ENCODE results near the gene SPIN2B. TPM values are rescaled to one million over a fixed set of nuclear protein-coding genes. Genes with fewer than 3 reads are reported as not detected.
"Not testable (repeated sequence)": the region's sequence is repeated elsewhere in the genome, so short reads cannot be mapped to it uniquely, and the experiment has no call there.

SPIN2B gene
- total RNA-seq (2014; rRNA removed; shearing (Covaris generic)): 7.0 and 9.5 TPM in 2 replicates
- polyA plus RNA-seq (2015; cell fraction: cytosol; rRNA removed): 5.2 and 5.3 TPM in 2 replicates
- polyA plus RNA-seq (2015; cell fraction: nucleus; rRNA removed): 39.2 and 58.3 TPM in 2 replicates

DNA sequence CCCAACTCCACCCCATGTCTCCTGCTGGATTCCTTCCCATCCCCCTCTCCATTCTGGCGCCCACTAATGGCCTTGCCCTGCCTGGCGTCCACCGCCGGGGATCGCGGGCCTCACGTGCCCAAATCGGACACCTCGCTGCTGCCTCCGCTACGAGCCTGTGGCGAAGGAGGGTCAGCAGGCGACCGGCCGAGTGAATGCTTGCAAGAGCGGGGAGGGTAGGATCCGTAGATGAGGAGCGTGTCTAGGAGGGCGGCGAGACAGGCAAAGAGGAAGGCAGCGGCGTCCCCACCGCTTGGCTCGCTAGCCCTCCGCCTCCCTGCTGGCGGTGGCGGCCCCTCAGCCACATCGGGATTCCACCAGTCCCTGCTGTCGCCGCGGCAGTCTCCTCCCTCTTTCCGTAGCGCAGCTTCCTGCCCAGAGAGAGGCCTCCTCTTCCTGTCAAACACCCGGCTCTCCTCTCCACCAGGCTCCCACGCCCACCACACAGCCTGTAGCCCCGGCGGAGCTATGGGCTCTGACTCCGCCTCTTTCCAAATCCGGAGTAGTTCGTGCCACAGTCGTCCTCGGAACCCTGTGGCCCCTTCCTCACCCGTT is at the start of gene SPIN2B:
Gene SPIN2B, minus strand, starts transcription at position 387 of the 594 bp plus-strand sequence.
- in situ Hi-C loops (cut with HindIII; ENCODE audit: low pct_unique_long_range_greater_than_20kb, low sequenced_read_pairs): no loop called here
- peak; percentile 88 for DNase-seq (ENCODE audit: low read depth, low spot score)

GRCh38 chrX:57156397-57157049 is 35.2 kb upstream of the SPIN2B start:
- peak; percentile 53 for DNase-seq (ENCODE audit: low read depth, low spot score)
- in situ Hi-C loops (cut with HindIII; ENCODE audit: low pct_unique_long_range_greater_than_20kb, low sequenced_read_pairs): no loop called here

DNA sequence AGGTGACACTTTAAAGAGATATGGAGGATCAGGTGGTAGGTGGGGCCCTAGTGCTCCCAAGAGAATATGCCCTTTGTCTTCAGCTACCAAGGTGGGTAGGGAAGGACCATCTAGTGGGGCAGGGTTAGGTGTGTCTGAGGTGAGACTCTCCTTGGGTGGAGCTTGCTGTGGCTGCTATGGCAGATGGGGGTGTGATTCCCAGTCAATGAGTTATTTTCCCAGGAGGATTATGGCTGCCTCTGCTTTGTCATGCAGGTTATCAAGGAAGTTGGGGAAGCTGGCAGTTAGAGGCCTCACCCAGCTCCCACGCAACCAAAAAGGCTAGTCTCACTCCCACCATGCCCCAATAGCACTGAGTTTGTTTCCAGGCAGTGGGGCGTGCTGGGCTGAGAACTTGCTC is 33.8 kb upstream of the SPIN2B start:
- in situ Hi-C loops (cut with HindIII; ENCODE audit: low pct_unique_long_range_greater_than_20kb, low sequenced_read_pairs): no loop called here

GRCh38 chrX:57152222-57152621 is 30.9 kb upstream of the SPIN2B start:
- in situ Hi-C loops (cut with HindIII; ENCODE audit: low pct_unique_long_range_greater_than_20kb, low sequenced_read_pairs); DNase-seq (ENCODE audit: low read depth, low spot score): not testable (repeated sequence)

More for the DNA sequence above, 33.8 kb upstream of the SPIN2B start:
- DNase-seq (ENCODE audit: low read depth, low spot score): no peak

DNA sequence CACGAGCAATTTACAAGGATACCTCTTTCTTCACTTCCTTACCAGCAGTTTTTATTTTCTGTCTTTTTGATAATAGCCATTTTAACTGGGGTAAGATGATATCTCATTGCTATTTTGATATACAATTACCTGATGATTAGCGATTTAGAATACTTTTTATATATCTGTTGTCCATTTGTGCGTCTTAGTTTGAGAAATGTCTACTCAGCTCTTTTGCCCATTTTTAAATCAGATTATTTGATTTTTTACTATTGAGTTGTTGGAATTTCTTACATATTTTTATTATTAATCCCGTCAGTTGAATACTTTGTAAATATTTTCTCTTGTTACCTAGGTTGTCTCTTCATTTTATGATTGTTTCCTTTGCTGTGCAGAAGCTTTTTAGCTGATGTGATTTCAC is 17.3 kb upstream of the SPIN2B start:
- in situ Hi-C loops (cut with HindIII; ENCODE audit: low pct_unique_long_range_greater_than_20kb, low sequenced_read_pairs): no loop called here
- DNase-seq (ENCODE audit: low read depth, low spot score): no peak

- DNase-seq (ENCODE audit: low read depth, low spot score): no peak
- in situ Hi-C loops (cut with HindIII; ENCODE audit: low pct_unique_long_range_greater_than_20kb, low sequenced_read_pairs): no loop called here
Observed at GRCh38 chrX:57137501-57137900, 16.2 kb upstream of the SPIN2B start.

DNA sequence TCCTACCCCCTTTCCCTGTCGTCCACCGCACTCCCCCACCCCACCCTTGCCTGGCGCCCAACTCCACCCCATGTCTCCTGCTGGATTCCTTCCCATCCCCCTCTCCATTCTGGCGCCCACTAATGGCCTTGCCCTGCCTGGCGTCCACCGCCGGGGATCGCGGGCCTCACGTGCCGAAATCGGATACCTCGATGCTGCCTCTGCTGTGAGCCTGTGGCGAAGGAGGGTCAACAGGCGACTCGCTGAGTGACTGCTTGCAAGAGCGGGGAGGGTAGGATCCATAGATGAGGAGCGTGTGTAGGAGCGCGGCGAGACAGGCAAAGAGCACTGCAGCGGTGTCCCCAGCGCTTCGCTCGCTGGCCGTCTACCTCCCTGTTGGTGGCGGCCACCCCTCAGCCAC is 15.7 kb upstream of the SPIN2B start, which contains the start of gene SPIN2A:
Gene SPIN2A, minus strand, starts transcription at position 325 of the 400 bp plus-strand sequence. CDS start 800 bp downstream, outside the sequence.
- DNase-seq (ENCODE audit: low read depth, low spot score); in situ Hi-C loops (cut with HindIII; ENCODE audit: low pct_unique_long_range_greater_than_20kb, low sequenced_read_pairs): not testable (repeated sequence)

- DNase-seq (ENCODE audit: low read depth, low spot score); in situ Hi-C loops (cut with HindIII; ENCODE audit: low pct_unique_long_range_greater_than_20kb, low sequenced_read_pairs): not testable (repeated sequence)
Observed at GRCh38 chrX:57136589-57136988, 15.2 kb upstream of the SPIN2B start.

GRCh38 chrX:57135287-57135686 is 13.9 kb upstream of the SPIN2B start:
- in situ Hi-C loops (cut with HindIII; ENCODE audit: low pct_unique_long_range_greater_than_20kb, low sequenced_read_pairs): no loop called here
- no peak for DNase-seq (ENCODE audit: low read depth, low spot score)

DNA sequence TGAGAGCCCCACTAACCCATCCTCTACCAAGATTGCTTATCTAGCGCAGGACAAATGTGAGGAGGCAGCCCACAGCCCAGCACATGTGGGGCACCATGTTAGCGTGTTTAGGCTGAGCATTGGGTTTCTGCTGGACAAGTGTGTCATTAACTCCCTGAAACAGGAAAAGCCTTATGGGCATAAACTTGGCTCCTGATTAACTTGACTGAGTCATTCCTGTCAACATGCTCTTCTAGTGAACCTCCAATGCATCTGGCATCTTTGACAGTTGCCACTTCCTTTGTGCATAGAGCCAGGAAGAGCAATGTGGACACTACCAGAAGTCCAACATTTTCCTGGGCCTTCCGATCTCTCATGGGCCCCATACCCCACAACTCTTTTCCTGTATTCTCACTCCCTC is 13.4 kb upstream of the SPIN2B start:
- in situ Hi-C loops (cut with HindIII; ENCODE audit: low pct_unique_long_range_greater_than_20kb, low sequenced_read_pairs): no loop called here
- DNase-seq (ENCODE audit: low read depth, low spot score): no peak

DNA sequence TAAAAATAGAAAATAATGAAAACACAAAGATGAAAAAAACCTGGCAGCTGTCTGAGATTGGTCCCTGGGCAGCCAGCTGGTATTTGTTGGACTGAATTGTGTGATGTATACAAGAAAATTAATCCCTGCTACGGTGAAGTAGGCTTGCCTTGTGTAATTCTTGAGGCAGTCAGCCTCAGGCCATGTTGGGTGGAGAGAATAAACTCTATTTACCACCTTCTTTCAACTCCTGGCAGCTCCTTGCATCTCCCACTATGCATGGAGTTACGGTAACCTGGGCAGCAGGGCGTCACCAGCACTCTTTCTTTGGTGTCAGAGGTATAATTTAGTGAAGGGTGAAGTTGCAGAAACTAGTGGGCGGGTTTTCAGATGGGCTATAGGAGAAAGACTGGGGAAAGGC is 12.4 kb upstream of the SPIN2B start:
- no peak for DNase-seq (ENCODE audit: low read depth, low spot score)
- in situ Hi-C loops (cut with HindIII; ENCODE audit: low pct_unique_long_range_greater_than_20kb, low sequenced_read_pairs): no loop called here

- in situ Hi-C loops (cut with HindIII; ENCODE audit: low pct_unique_long_range_greater_than_20kb, low sequenced_read_pairs): not testable (repeated sequence)
Observed at GRCh38 chrX:57133284-57133683, 11.9 kb upstream of the SPIN2B start.

DNA sequence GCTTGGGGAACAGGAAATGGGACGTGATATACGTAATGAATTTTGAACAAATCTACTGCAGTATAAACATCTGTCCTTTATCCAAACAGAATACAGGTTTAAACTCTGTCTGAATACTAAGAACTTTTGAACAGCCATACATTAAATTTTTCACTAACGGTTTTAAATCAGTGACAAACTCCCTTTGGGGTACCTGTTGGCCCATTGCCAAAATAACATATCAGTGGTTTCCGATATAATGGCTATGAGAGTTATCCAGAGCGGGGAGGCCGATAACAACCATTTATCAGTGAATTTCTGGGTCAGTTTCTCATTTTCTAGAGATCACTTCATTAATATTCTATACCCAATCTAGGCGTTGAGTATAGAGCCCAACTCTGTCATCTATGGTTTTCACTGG is 10.7 kb upstream of the SPIN2B start:
- DNase-seq (ENCODE audit: low read depth, low spot score): no peak
- in situ Hi-C loops (cut with HindIII; ENCODE audit: low pct_unique_long_range_greater_than_20kb, low sequenced_read_pairs): no loop called here

More at GRCh38 chrX:57133284-57133683, 11.9 kb upstream of the SPIN2B start:
- not testable (repeated sequence) for DNase-seq (ENCODE audit: low read depth, low spot score)

DNA sequence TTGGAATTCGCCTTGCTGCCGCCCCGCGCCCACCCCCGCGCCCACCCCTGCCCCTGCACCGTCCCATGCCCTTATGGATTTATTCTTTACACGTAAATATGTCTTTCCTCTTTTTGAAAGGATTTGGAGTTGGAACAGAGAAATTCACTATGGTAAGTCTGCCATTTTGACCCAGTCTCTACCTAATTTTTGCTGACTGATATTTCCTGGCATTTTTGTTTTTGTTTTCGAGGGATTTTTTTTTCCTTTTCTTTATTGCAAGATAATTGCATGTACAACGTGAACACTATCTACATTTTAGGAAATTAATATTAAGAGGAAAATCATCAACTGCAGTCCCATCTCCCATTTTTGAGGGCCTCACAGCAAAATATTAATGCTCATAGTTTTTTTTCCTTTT is 468 bp upstream of the SPIN2B start:
- DNase-seq (ENCODE audit: low read depth, low spot score): no peak
- in situ Hi-C loops (cut with HindIII; ENCODE audit: low pct_unique_long_range_greater_than_20kb, low sequenced_read_pairs): no loop called here

DNA sequence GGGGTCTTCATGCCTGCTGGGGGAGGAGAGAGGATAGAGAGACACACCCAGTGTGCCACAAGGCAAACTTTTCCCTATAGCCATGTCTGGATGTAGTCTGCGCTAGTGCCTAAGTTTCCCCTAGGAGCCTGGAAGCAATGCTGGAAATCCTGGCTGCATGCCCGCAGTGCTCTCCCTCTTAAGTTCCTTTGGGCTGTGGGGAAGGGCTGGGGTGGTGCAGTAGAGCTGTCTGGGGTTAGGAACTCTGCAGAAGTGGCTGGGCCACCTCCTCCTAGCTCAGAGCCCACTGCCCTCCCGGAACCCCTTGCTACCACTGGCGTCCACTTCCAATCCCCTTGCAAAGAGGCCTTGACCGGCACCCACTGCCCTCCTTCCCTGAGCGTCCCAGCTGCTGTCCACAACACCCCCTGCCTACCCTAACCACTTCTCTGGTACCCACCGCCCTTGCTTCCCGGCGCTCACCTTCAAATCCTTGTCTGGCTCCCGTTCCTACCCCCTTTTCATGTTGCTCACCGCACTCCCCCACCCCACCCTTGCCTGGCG is 658 bp downstream of the SPIN2B start:
- in situ Hi-C loops (cut with HindIII; ENCODE audit: low pct_unique_long_range_greater_than_20kb, low sequenced_read_pairs); DNase-seq (ENCODE audit: low read depth, low spot score): not testable (repeated sequence)

GRCh38 chrX:57119416-57119815 is 1.9 kb downstream of the SPIN2B start:
- in situ Hi-C loops (cut with HindIII; ENCODE audit: low pct_unique_long_range_greater_than_20kb, low sequenced_read_pairs): no loop called here
- DNase-seq (ENCODE audit: low read depth, low spot score): no peak

- in situ Hi-C loops (cut with HindIII; ENCODE audit: low pct_unique_long_range_greater_than_20kb, low sequenced_read_pairs); DNase-seq (ENCODE audit: low read depth, low spot score): not testable (repeated sequence)
Observed at GRCh38 chrX:57117566-57117965, 3.8 kb downstream of the SPIN2B start.

- in situ Hi-C loops (cut with HindIII; ENCODE audit: low pct_unique_long_range_greater_than_20kb, low sequenced_read_pairs): no loop called here
- no peak for DNase-seq (ENCODE audit: low read depth, low spot score)
Observed at GRCh38 chrX:57104921-57105398, 16.4 kb downstream of the SPIN2B start.
